ENCODE data around the gene AARS1.
"Not testable (repeated sequence)": the region's sequence is repeated elsewhere in the genome, so short reads cannot be mapped to it uniquely, and the experiment has no call there.

Gene AARS1

DNA sequence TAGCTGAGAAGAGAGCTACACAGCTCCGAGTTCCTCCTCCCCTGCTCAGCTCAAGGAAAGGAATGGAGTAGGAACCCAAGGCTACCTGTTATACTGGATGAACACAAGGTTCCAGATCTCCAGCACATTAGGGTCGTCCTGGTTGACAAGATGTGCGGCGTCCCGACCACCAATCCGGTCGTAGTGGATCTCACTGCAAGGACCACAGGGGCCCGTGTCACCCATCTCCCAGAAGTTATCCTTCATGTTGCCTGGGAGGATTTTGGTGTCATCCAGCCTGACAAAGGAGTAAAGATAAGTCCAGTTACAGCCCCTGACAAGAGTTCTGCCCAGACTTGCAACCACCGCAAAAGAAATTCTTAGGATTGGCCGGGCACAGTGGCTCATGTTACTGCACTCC is 17.6 kb downstream of the AARS1 start:
- no peak for DNase-seq (ENCODE audit: low read depth in 2 of 2)

DNA sequence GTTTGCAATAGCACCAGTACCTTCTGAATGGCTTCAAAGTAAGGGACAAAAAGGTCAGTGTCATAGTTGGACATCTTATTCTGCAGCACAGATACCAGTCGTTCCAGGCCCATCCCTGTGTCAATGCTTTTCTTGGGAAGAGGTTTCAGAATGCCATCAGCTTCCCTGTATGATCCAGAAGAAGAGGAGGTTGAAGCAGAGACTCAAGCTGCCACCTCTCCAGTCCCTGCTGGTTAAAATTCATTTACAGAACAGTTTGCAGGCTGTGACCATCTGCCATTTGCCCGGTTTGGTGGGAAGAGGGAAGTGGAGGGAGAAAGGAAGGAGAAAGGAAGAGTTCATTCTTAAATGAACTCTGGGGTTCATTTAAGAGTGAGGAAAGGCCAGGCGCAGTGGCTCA is 19.1 kb downstream of the AARS1 start:
- no peak for DNase-seq (ENCODE audit: low read depth in 2 of 2)

DNA sequence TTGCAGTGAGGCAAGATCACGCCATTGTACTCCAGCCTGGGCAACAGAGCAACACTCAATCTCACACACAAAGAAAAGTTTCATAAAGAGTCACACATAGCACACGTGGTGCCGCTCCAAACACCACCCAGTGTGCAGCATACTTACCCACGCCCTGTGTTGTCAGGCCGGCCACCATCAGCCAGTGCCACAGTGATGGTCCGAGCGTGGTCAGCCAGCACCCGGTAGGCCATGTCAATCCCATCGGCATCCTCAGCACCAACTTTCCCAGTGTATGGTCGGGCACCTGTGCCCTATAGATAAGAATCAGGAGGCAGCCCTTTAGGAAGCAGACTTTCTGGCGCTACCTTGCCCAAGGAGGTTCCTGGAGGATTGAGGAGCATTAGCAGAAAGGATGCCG is 19.8 kb downstream of the AARS1 start:
- no peak for DNase-seq (ENCODE audit: low read depth in 2 of 2)

DNA sequence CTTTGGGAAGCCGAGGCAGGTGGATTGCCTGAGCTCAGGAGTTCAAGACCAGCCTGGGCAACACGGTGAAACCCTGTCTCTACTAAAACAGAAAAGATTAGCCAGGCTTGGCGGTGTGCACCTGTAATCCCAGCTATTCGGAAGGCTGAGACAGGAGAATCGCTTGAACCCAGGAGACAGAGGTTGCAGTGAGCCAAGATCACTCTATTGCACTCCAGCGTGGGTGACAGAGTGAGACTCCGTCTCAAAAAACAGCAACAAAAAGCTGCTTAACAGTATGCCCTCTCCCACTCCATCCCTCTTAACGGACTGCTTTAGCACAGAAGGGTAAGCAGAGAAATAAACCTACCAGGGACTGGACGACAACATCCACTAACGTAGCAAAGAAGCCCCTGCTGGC is 21.4 kb downstream of the AARS1 start:
- not testable (repeated sequence) for DNase-seq (ENCODE audit: low read depth in 2 of 2)

DNA sequence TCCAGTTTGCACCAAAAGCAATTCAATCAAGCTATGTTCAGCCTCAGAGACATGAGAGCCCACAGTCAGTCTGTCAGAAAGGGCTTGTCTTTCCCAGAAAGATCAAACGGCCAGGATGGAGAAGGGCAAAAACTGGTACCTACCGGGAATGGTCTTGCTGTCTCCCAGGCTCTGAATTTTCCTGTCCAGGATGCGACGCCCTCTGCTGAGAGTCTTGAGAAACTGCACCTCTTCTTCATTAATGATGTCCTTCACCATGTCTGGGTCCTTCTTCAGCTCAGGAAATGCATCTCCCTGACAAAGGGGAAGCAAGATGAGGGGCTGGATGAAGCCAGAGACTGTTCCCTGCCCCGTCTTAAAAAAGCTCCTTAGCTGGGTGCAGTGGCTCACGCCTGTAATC is 21.8 kb downstream of the AARS1 start:
- no peak for DNase-seq (ENCODE audit: low read depth in 2 of 2)

DNA sequence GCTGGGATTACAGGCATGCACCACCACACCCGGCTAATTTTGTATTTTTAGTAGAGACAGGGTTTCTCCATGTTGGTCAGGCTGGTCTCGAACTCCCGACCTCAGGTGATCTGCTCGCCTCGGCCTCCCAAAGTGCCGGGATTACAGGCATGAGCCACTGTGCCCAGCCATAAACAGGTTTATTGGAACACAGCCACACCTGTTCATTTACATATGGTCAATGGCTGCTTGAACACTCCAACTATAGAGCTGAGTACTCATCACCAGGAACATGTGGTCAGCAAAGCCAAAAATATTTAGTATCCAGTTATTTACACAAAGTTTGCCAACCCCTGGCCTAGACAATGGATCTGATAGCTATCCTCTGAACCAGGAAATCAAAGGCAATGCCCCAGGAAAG is 29.4 kb downstream of the AARS1 start:
- DNase-seq (ENCODE audit: low read depth in 2 of 2), result not testable (repeated sequence)

DNA sequence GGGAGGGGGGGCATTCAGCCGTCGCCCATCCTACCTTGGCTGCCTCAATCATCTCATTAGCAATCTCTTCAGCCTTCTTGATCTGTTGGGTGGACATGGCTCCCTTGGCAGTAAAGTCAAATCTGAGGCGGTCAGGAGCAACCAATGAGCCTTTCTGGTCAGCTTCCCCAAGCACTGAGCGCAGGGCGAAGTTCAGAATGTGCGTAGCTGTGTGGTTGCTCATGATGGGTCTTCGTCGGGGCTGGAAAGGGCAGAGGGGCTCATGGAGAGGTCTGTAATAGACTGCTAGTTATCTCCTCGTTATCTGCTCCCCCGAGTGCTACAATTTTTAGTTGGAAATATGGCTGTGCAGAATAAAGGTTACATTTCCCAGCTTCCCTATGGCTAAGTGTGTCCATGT is 30.4 kb downstream of the AARS1 start:
- DNase-seq (ENCODE audit: low read depth in 2 of 2), result no peak

DNA sequence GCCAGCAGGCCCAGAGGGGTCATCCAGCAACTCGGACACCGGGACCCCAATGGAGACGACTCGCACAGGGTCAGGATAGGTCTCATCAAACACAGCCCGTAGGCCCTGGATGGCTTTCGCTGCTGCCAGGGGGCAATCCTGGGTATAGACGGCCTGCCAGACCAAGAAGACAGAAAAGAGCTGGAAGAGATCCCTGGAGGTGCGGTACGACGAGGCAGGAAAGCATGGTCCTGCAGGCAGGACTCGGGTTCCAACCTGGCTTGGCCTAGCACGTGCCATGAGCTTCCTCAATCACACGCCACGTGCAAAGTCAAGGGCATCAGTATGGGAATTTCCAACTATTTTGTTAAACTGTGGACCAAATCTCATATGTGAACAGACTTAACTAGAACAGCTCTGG is 31.2 kb downstream of the AARS1 start:
- no peak for DNase-seq (ENCODE audit: low read depth in 2 of 2)

DNA sequence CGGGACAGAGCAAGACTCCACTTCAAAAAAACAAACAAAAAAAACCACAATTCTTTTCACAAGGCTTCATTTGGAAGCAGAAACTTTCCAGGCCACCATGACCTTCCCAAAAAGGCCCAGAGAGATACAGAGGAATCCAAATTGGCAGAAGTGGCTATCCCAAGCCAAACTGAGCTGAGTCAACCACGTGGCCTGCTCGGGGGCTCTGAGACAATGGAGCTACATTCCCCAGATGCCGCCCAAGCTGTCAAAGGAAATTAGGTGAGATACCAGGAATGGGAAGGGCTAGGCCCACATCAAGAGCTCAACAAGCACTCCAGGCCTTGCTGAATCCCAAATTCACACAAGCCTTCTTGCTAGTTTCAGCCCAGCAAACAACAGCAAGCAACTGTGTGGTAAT is 31.9 kb downstream of the AARS1 start:
- DNase-seq (ENCODE audit: low read depth in 2 of 2), result no peak

DNA sequence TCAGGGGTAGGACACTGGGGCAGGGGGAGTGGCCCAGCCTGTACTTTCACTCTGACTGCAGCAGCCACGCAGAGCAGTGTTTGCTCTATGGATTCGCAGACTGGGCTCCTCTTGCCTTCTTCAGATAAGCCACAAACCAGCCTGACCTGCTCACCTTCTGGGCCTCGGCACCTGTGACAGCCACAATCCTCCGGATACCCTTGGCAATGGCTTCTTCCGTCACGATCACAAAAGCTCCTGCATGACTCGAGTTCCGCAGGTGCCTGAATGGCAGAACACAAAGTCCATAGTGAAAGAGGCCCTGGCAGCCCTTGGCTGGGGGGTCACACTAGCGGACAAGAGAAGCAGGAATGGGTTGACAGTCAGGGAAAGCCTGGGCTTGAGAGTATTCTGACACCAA is 33.7 kb downstream of the AARS1 start:
- no peak for DNase-seq (ENCODE audit: low read depth in 2 of 2)

DNA sequence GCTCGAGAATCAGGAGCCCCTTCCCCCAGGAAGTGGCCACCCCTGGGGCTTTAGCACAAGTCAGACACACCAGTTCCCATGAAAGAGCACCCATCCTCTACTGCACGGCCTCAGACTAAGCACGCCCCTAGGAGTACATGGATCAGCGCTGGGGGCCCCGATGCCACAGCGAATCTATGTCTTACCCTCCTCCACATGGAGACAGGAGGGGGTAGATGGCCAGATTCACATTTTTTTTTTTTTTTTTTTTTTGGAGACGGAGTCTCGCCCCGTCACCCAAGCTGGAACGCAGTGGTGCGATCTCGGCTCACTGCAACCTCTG is 34.4 kb downstream of the AARS1 start:
- DNase-seq (ENCODE audit: low read depth in 2 of 2), result no peak

DNA sequence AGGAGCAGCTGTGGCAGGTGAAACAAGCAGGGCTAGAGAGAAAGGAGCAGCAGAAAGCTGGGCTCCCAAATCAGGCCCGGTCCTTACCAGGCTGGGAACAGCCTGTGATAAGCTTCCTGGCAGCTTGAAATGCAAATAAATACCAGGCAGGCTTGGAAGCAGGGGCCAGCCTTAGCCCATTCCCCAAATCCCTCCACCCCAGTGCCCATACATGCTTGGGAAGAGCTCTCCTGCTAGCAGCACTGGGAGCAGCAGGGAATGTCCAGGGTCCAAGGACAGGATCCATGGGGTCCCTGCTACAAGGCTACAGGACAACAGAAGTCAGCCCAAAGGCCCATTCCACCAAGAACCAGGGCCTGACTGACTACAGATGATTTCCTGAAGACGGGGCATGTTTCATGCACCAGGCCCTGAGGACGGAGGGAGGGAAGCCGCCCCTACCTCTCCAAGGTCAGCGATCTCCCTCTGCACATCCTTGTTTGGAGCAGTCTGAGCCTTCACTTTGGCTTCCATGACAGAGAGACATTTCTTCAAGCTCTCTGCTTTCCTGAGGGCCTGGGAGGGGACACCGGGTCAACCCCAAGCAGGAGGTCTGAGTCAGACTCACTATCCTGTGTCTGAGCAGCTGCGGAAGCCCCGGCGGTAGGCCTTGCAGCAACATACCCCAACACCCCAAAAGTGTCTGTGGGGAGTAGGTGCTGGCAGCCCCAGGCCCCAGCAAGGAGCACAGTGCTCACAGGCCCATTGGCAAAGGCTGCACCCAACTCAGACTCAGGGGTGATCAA is 34.9 kb downstream of the AARS1 start:
- no peak for DNase-seq (ENCODE audit: low read depth in 2 of 2)

DNA sequence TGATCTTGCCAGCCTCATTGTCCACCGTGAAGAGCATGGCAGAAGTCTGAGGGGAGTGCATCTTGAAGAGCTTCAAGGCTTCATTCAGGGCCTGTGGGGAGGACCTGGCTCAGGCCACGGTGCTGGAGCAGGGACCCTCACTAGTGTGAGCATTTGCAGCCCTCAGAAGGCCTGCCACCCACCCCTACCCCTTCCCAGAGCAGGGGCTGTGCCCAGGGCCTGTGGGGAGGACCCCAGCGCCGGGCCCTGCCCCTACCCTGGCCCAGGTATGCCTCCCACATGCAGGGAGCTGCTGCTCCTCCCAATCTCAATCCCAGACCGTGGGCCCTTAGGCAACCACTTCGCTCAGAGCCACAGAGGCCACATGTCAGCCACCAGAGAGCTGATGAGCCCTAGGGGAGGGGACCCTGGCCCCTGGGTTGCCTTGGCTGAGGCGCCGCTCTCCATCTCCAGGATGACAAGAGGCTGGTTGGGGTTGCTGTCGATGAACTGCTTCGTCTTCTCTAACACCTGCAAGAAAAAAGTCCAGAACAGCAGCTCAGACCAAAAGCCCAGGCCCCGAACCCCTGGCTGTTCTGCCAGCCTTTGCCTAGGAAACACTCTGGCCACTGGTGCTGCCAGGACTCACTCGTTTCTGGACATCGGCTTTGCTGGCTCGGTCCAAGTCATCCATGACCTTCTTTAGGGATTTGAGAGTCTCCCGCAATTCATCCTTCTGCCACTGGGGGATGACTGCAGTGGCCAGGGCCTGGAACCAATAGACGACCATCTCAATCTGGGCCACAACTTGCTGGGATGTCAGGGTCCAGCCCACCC is 35.8 kb downstream of the AARS1 start:
- no peak for DNase-seq (ENCODE audit: low read depth in 2 of 2)

DNA sequence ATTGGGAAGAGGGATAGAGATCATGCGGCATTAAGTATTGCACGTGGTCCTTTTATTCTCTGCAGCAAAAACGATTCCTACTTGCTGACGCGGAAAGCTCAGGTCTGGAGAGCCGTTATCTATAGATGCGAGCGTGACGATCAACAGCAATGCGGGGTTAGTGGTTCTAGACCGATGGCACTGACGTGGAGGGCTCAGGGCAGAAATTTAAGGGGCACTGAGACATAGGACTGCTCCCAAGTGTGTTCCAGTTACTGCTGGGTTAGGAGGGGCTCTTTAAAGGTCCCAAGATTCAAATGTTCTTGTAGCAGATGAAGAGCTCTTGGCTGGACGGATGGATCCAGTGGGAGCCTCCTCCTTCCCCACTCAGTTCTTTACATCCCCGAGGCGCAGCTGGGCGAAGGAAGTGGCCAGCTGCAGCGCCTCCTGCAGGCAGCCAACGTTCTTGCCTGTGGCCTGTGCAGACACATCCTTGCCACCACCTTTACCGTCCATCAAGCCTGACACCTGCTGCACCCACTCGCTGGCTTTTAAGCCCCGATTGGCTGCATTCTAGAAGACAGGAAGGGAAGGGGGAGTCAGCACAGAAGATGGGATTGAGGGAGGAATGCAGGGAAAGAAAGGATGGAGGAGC is 36.8 kb downstream of the AARS1 start:
- DNase-seq (ENCODE audit: low read depth in 2 of 2), result no peak

DNA sequence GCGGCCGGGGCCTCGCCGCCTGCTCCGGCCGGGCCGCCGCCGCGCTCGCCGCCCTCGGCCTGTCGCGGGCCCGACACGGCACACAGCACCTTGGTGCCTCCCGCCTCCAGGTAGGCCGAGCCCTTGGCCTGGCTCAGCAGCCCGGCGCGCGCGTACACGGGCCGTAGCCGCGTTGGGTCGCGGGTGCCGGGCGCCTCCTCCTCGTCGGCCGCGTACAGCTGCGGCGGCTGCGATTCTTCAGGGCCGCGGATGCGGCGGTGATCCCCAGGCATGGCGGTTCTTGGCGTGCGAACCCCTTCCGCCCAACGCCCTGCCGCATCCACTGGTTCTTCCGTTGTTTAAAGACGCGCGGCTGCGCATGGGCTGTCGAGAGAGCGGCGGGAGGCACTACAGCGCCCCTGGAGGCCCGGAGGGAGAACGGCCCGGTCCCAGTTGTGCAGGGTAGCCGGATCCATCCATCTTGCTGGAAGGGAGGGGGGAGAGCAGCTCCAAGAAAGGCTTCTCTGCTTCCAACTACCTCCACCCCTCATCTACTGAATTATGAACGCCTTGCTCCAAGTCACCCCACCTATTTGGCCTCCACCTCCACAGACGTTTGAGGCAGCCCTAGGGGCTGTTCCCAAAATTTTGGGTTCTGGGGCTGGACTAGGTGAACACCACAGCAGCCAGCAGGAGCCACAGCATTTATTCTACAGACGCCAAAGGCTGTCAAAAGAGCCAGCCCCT is 37.5 kb downstream of the AARS1 start, which contains the start of gene EXOSC6:
EXOSC6 (minus strand) TSS at position 312 of the 726 bp plus-strand sequence; CDS start at position 272, 40 bp downstream.
- DNase-seq (ENCODE audit: low read depth in 2 of 2), result peak; percentile 85 to 86

DNA sequence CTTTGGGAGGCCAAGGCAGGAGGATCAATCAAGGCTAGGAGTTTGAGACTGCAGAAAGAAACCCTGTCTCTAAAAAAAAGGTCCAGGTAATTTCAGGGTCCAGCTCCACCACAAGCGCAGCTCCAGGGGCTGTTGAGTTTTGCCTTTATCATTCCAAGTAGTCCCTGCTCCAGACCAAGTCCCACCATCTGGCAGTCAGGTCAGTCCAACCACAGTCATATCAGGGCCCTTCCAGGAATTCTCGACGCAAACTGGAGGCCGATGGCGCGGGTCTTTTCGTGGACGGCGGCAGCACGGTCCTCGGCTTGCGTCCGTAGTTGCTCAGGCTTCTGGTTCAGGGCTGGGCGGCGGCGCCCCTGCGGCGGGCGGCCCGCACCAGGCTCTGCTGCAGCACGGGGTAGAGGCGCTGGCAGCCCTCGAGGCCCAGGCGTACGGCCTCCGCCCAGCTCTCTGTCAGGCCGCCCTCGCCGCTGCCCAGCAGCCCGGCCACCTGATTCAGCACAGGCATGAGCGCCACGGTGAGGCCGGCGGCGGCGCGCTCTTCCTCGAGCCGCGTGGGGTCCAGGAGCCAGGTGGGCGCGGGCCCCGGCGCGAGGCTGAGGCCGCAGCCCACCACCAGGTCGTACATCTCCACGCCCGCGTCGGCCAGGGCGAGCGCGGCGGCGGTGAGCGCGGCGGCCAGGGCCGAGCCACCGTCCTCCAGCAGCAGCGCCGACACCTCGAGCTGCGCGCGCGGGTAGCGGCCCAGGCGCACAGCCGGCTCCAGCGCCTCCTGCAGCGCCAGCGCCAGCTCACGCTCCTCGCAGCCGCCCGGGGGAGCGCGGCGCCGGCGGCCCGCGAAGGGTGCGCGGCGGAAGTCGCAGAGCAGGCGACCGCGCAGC is 38.3 kb downstream of the AARS1 start:
- peak; percentile 7 to 32 for DNase-seq (ENCODE audit: low read depth in 2 of 2)

DNA sequence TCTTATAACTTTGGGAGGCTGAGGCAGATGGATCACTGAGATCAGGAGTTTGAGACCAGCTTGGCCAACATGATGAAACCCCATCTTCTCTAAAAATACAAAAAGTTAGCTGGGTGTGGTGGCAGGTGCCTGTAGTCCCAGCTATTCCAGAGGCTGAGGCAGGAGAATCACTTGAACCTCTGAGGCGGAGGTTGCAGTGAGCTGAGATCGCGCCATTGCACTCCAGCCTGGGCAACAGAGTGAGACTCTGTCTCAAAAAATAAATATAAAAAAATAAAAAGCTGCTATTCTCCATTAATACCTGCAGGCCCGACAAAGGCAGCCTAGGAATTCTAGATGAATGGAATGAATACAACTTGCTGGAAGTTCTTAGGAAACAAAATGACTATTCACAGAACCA is 39.6 kb downstream of the AARS1 start:
- DNase-seq (ENCODE audit: low read depth in 2 of 2), result not testable (repeated sequence)

DNA sequence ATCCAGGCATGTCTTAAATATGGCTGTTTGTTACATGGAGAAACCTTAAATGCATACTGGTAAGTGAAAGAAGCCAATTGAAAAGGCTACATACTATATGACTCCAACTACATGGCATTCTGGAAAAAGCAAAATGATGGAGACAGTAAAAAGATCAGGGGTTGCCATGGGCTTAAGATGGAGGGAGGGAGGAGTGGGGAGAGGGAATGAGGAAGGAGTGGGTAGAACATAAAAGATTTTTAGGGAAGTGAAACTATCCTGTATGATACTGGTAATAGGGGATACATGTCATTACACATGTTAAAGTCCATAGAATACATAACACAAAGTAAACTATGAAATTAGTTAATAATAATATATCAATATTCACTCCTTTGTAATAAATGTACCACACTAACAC is 50.5 kb downstream of the AARS1 start:
- not testable (repeated sequence) for DNase-seq (ENCODE audit: low read depth in 2 of 2)

DNA sequence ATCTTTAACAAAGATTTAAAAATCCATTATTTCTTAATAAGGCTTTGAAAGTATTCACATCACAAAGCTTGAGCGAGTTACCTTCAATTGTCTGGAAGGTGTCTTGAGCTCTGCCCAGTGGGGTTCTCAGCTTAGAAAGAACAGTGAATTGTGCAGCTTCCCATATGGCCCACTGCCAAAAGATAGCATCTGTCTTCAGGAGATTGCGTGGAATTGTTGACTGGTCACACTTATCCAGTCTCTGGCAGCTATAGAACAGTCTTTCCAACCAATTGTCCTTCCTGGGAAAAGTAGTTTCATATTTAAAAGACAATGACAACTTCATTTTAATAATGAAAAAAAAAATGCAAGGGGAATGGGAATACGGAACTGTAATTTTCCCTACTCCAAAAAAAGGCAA is 57.5 kb downstream of the AARS1 start:
- DNase-seq (ENCODE audit: low read depth in 2 of 2), result not testable (repeated sequence)

DNA sequence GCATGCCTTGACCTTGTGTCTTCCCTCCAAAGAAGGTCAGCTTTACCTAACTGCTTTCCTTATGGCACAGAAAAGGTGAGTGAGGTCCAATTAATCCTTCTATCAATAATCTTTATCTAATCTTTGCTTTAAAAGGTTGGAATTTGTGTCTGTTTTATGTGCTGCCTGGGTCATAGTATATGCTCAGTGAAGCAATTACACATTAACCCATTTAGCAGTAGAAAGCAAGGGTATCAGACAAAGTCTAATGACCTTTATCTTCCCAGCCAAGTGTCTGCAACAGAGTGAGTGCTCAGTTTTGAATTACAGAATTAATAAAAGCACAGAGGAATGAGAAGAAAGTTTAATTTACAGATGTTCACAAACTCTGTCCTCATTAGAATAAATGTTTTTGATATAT is 63.3 kb downstream of the AARS1 start:
- DNase-seq (ENCODE audit: low read depth in 2 of 2), result not testable (repeated sequence)

DNA sequence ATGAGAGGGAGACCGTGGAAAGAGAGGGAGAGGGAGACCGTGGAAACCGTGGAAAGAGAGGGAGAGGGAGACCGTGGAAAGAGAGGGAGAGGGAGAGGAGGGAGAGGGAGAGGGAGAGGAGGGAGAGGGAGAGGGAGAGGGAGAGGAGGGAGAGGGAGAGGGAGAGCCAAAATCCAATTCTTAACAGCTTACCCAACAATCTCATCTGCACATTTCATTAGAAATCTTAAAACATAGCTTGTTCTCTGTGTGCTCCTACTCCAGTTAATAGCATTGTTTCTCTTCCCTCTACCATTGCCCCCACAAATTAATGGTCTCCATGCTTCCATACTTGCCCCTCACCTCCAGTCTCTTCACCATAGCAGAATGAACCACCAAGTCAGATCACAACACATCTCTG is 63.9 kb downstream of the AARS1 start:
- not testable (repeated sequence) for DNase-seq (ENCODE audit: low read depth in 2 of 2)

Data from stimulated activated CD4-positive, alpha-beta T cell treated with anti-CD3 and anti-CD28 coated beads, Interleukin-1b, Interleukin-23, amount 100 ng/mL, for 4 hours (primary cell).